DMS 273 treated with DMSO at 0.1 percent for 48 hours (cell line): Measurements from ENCODE around the gene WSCD2.

ENCODE experiments used
- DNase-seq: peaks from one replicate; lab custom pipeline; 2025; lab: John Stamatoyannopoulos, UW

WSCD2 gene

GRCh38 chr12:108269224-108269623, 140.1 kb downstream of the WSCD2 start:
- no peak for DNase-seq

- DNase-seq = no peak
Observed at GRCh38 chr12:108270035-108270848, 141.2 kb downstream of the WSCD2 start.

- no peak for DNase-seq
Observed at GRCh38 chr12:108270849-108271143, 141.7 kb downstream of the WSCD2 start.

- no peak for DNase-seq
Observed at GRCh38 chr12:108271951-108272872, 143.1 kb downstream of the WSCD2 start.

GRCh38 chr12:108273217-108273616, 144.1 kb downstream of the WSCD2 start:
- no peak for DNase-seq

- DNase-seq = no peak
Observed at GRCh38 chr12:108277613-108278012, 148.5 kb downstream of the WSCD2 start.

- DNase-seq = no peak
Observed at GRCh38 chr12:108282160-108282559, 153.1 kb downstream of the WSCD2 start.

- DNase-seq = no peak
Observed at GRCh38 chr12:108282676-108283075, 153.6 kb downstream of the WSCD2 start.

GRCh38 chr12:108284163-108284562, 155.1 kb downstream of the WSCD2 start:
- no peak for DNase-seq

- DNase-seq = no peak
Observed at GRCh38 chr12:108285016-108285415, 155.9 kb downstream of the WSCD2 start.

- no peak for DNase-seq
Observed at GRCh38 chr12:108287227-108287626, 158.1 kb downstream of the WSCD2 start.

GRCh38 chr12:108289350-108290161, 160.5 kb downstream of the WSCD2 start:
- no peak for DNase-seq

GRCh38 chr12:108295641-108296040, 166.6 kb downstream of the WSCD2 start:
- DNase-seq = no peak

GRCh38 chr12:108296945-108297344, 167.9 kb downstream of the WSCD2 start:
- no peak for DNase-seq

GRCh38 chr12:108297424-108297823, 168.3 kb downstream of the WSCD2 start:
- no peak for DNase-seq

GRCh38 chr12:108297895-108298760, 169.0 kb downstream of the WSCD2 start:
- DNase-seq = no peak

GRCh38 chr12:108298761-108299275, 169.7 kb downstream of the WSCD2 start:
- DNase-seq = no peak

- DNase-seq = no peak
Observed at GRCh38 chr12:108299516-108299915, 170.4 kb downstream of the WSCD2 start.
